Prostate gland (tissue), 2 donors: ENCODE results near the gene MTFP1. TPM values are rescaled to one million over a fixed set of nuclear protein-coding genes. Genes with fewer than 3 reads are reported as not detected.

Source experiments
- DNase-seq: peaks from one replicate; pipeline ENCODE4 v3.0.0-alpha.2; 2019; ENCODE audit warnings: low spot score
- H3K27ac ChIP-seq, 2 donors: fragments of 200-600 bp; sonication (generic); 2 replicates each; pipeline ENCODE4 v1.5.1; 2017 to 2019
- H3K27me3 ChIP-seq: fragments of 200-600 bp; sonication (generic); replicated peaks from 2 replicates; pipeline ENCODE4 v1.5.1; 2019; ENCODE audit not compliant: insufficient read depth
- H3K36me3 ChIP-seq, 2 donors: fragments of 200-600 bp; sonication (generic); 1 replicate in 1 of 2; 2 replicates in 1 of 2; pipeline versions ENCODE4 v1.5.1 to v1.8.1; 2017 to 2019
- H3K4me1 ChIP-seq: fragments of 200-600 bp; sonication (generic); replicated peaks from 2 replicates; pipeline ENCODE4 v1.5.1; 2019
- H3K4me3 ChIP-seq, 2 donors: fragments of 200-600 bp; sonication (generic); 2 replicates each; pipeline ENCODE4 v1.5.1; 2017 to 2019
- H3K9me3 ChIP-seq: fragments of 200-600 bp; sonication (generic); 2 replicates; pipeline ENCODE4 v1.5.1; 2017
- CTCF ChIP-seq, 4 experiments: fragments of 200-600 bp in 2 of 4; fragments of 450-650 bp in 2 of 4; sonication (generic) in 2 of 4; IDR thresholded peaks; 1 replicate in 3 of 4; 2 replicates in 1 of 4; pipeline ENCODE4 v1.5.1; 2016 to 2019; ENCODE audit warnings: antibody characterized with exemption in 4 of 4, mild to moderate bottlenecking in 2 of 4, moderate library complexity in 2 of 4
- POLR2A ChIP-seq: fragments of 450-650 bp; IDR thresholded peaks from one replicate; pipeline ENCODE4 v1.6.1; 2016; ENCODE audit warnings: antibody characterized with exemption, mild to moderate bottlenecking
- POLR2AphosphoS5 ChIP-seq: sonication (generic); formaldehyde crosslinking; IDR thresholded peaks from one replicate; pipeline ENCODE4 v1.6.1; 2017; ENCODE audit warnings: antibody characterized with exemption
- WGBS: methylation state at CpG from one replicate; pipeline ENCODE4 v1.1.5; 2018; 5-methylcytosine and 5-hydroxymethylcytosine counted together
- intact Hi-C: fragments of 100-400 bp; cut with DNase I; formaldehyde crosslinking; loops from one replicate; pipeline ENCODE4 v1.14.2; 2022
- small RNA-seq, 2 donors: library from RNA; depleted of rRNA; stranded (forward); fragments of <200 nt; gene quantifications; one replicate each; pipeline ENCODE3, GENCODE V24; 2016
- total RNA-seq, 2 donors: library from RNA; depleted of rRNA; stranded (reverse); fragments of >200 nt; gene quantifications; one replicate each; pipeline ENCODE4 v1.1.0, GENCODE V29; 2016

MTFP1 gene
- total RNA-seq, 2 donors from 2014 or later = 14.1 to 28.1 TPM

DNA sequence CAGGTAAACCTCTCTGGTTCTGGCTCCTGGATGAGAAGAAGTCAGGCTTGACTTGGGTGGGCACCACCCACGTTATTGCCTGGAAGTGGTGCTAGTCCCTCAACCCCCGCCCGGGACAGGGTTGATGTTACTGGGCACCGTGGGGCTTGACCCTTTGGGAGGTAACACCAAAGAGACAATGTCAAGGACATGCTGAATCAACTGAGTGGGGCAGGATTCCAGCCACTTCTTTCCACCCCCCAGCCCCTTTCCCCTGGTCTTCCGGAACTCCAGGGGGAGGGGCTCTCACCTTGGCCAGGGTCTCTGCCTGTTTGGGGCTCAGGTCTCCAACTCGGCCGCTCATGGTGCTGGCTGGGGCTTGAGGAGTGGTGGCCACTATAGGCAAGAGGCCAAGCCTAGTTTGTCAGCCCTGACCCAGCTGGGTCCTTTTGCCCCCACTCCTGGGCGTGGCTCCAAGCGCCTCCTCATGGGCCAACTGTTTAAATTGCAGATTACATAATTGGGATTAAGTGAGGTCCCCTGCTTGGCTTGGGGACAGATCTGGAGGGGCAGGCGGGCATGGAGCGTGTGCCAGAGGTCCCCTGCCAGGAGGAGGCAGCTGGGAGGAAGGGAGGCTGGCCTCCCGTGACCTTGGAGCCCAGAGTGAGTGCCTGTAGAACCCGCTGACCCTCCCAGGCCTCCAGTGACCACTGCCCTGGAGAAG is 46.2 kb downstream of the MTFP1 start, which contains the start of gene SEC14L3:
Gene SEC14L3, minus strand, starts transcription at position 402 of the 703 bp plus-strand sequence. Its CDS starts 59 bp downstream, at position 343.
- no peak for DNase-seq
- no peaks in the 10 kb centered on the region for H3K36me3 ChIP-seq
- TF ChIP-seq POLR2A (no peak), POLR2AphosphoS5 (no peak), CTCF (IDR thresholded peaks at IDR 0.05) (no peak)
- H3K4me1 ChIP-seq = no peaks in the 10 kb centered on the region
- 63% methylated on average over 13 of the region's 13 CpGs for WGBS
- intact Hi-C loops = no loop called here
- H3K9me3 ChIP-seq = no peaks in the 10 kb centered on the region
- no peaks in the 10 kb centered on the region for H3K27me3 ChIP-seq
- no peak within 1 kb of the TSS for H3K27ac ChIP-seq
- no peak within 1 kb of the TSS for H3K4me3 ChIP-seq

- TF ChIP-seq POLR2AphosphoS5 = no peak
- no peak for TF ChIP-seq POLR2A
- no peak for TF ChIP-seq CTCF (IDR thresholded peaks at IDR 0.05)
- no peaks in the 10 kb centered on the region for H3K27me3 ChIP-seq
- no peaks in the 10 kb centered on the region for H3K4me1 ChIP-seq
- DNase-seq = no peak
- 70% methylated on average over 4 of the region's 4 CpGs for WGBS
- no peaks in the 10 kb centered on the region for H3K36me3 ChIP-seq
- no peak overlapping the region for H3K4me3 ChIP-seq
- intact Hi-C loops = no loop called here
- H3K9me3 ChIP-seq = no peaks in the 10 kb centered on the region
- no peak overlapping the region for H3K27ac ChIP-seq
Observed at GRCh38 chr22:30472994-30473720, 47.6 kb downstream of the MTFP1 start.

DNA sequence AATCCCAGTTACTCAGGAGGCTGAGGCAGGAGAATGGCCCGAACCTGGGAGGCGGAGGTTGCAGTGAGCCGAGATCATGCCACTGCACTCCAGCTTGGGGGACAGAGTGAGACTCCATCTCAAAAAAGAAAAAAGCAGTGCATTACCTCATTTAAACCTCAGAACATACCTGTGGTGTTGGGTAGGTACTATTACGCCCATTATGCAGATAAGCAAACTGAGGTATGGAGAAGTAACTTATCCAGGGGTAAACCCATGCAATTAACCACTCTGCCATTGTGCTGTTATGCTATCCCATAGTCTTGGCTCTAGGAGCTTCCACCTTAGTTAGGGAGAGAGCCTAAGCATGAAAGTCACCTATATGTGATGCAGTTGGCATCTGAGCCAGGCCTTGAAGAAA is 48.6 kb downstream of the MTFP1 start:
- WGBS = 96% methylated on average over 4 of the region's 4 CpGs
- H3K4me3 ChIP-seq = no peak overlapping the region
- no peak for DNase-seq
- no peaks in the 10 kb centered on the region for H3K9me3 ChIP-seq
- H3K4me1 ChIP-seq = no peaks in the 10 kb centered on the region
- no peak overlapping the region for H3K27ac ChIP-seq
- no peaks in the 10 kb centered on the region for H3K36me3 ChIP-seq
- intact Hi-C loops = no loop called here
- no peak for TF ChIP-seq CTCF (IDR thresholded peaks at IDR 0.05)
- TF ChIP-seq POLR2A = no peak
- TF ChIP-seq POLR2AphosphoS5 = no peak
- no peaks in the 10 kb centered on the region for H3K27me3 ChIP-seq

GRCh38 chr22:30474683-30475424 is 49.3 kb downstream of the MTFP1 start:
- no peak for DNase-seq
- no peaks in the 10 kb centered on the region for H3K27me3 ChIP-seq
- H3K9me3 ChIP-seq = no peaks in the 10 kb centered on the region
- 37% methylated on average over 6 of the region's 6 CpGs for WGBS
- H3K27ac ChIP-seq = no peak overlapping the region
- no peak overlapping the region for H3K4me3 ChIP-seq
- no peaks in the 10 kb centered on the region for H3K36me3 ChIP-seq
- intact Hi-C loops = no loop called here
- H3K4me1 ChIP-seq = no peaks in the 10 kb centered on the region
- no peak for TF ChIP-seq CTCF (IDR thresholded peaks at IDR 0.05)

Small RNA genes lying within 50 kb of the gene (small RNA-seq; reads per million reads assigned to genes)
- 0 reads per million in 2 donors for gene AC004832.3
- 0 reads per million in 2 donors for gene RNU6-564P

Other genes starting within 250 kb of the MTFP1 start
- under 1 TPM; 0.40 to 0.59 TPM for gene LIF, start 179.0 kb upstream of the MTFP1 start, total RNA-seq
- gene OSM, start 158.9 kb upstream of the MTFP1 start, total RNA-seq = 1 to 10 TPM in 1 of 2 donors, not detected in 1; 2.5 TPM
- 10 to 100 TPM; 27.2 to 33.2 TPM for gene CASTOR1, start 136.3 kb upstream of the MTFP1 start, total RNA-seq
- gene TBC1D10A, start 98.8 kb upstream of the MTFP1 start, total RNA-seq = 10 to 100 TPM; 46.1 to 51.2 TPM
- gene SF3A1, start 68.9 kb upstream of the MTFP1 start, total RNA-seq = 100 to 1,000 TPM; 108 to 134 TPM
- 10 to 100 TPM in 1 of 2 donors, 1 to 10 TPM in 1; 3.5 to 28.6 TPM for gene CCDC157, start 68.8 kb upstream of the MTFP1 start, total RNA-seq
- gene RNF215, start 38.4 kb upstream of the MTFP1 start, total RNA-seq = 10 to 100 TPM; 18.1 to 20.0 TPM
- 10 to 100 TPM; 16.8 to 31.1 TPM for gene SEC14L2, start 28.8 kb upstream of the MTFP1 start, total RNA-seq
- gene SEC14L3, start 46.2 kb downstream of the MTFP1 start, total RNA-seq = not detected
- 10 to 100 TPM in 1 of 2 donors, not detected in 1; 16.9 TPM for gene SEC14L4, start 79.9 kb downstream of the MTFP1 start, total RNA-seq
- gene SEC14L6, start 121.0 kb downstream of the MTFP1 start, total RNA-seq = 10 to 100 TPM in 1 of 2 donors, under 1 TPM in 1; 0.23 to 22.9 TPM
- 1 to 10 TPM; 1.1 to 9.7 TPM for gene GAL3ST1, start 148.9 kb downstream of the MTFP1 start, total RNA-seq
- gene PES1, start 166.1 kb downstream of the MTFP1 start, total RNA-seq = 10 to 100 TPM; 41.1 to 79.5 TPM
- 10 to 100 TPM; 16.7 to 40.7 TPM for gene TCN2, start 181.4 kb downstream of the MTFP1 start, total RNA-seq
- gene SLC35E4, start 210.0 kb downstream of the MTFP1 start, total RNA-seq = 10 to 100 TPM in 1 of 2 donors, 1 to 10 TPM in 1; 4.6 to 10.5 TPM
- gene DUSP18, start 242.1 kb downstream of the MTFP1 start, total RNA-seq = 10 to 100 TPM; 12.5 to 15.6 TPM